NCI-H526 (cell line): ENCODE results near the gene PRR11.
"Not testable (repeated sequence)": the region's sequence is repeated elsewhere in the genome, so short reads cannot be mapped to it uniquely, and the experiment has no call there.

Source experiments
- DNase-seq, 2 experiments: peaks; one replicate each; lab custom pipeline; 2025; lab: John Stamatoyannopoulos, UW

PRR11 gene

GRCh38 chr17:59155439-59156177 is at the start of gene PRR11:
TSS of gene PRR11 (plus strand) at chr17:59155746. CDS start at chr17:59169753, 14,007 bp downstream.
- peak; percentile 100 for DNase-seq

- DNase-seq = peak; percentile 68 to 71
Observed at GRCh38 chr17:59105852-59106462, 49.6 kb upstream of the PRR11 start.

GRCh38 chr17:59106463-59107305 is 48.9 kb upstream of the PRR11 start, which contains the start of gene TRIM37:
TSS of gene TRIM37 (minus strand) at chr17:59106880. CDS start at chr17:59106461, 419 bp downstream.
- DNase-seq = peak; percentile 98 to 99

GRCh38 chr17:59107306-59107670 is 48.3 kb upstream of the PRR11 start:
- DNase-seq = no peak

- no peak for DNase-seq
Observed at GRCh38 chr17:59108400-59109102, 47.0 kb upstream of the PRR11 start.

GRCh38 chr17:59110973-59111372 is 44.6 kb upstream of the PRR11 start:
- no peak for DNase-seq

- no peak for DNase-seq
Observed at GRCh38 chr17:59111539-59111938, 44.0 kb upstream of the PRR11 start.

- DNase-seq = no peak
Observed at GRCh38 chr17:59115474-59115873, 40.1 kb upstream of the PRR11 start.

- no peak for DNase-seq
Observed at GRCh38 chr17:59121901-59122480, 33.6 kb upstream of the PRR11 start.

GRCh38 chr17:59124665-59125064 is 30.9 kb upstream of the PRR11 start:
- peak; percentile 71 to 72 for DNase-seq

- DNase-seq = no peak
Observed at GRCh38 chr17:59126809-59127417, 28.6 kb upstream of the PRR11 start.

GRCh38 chr17:59129814-59130213 is 25.7 kb upstream of the PRR11 start:
- DNase-seq = no peak

- DNase-seq = no peak
Observed at GRCh38 chr17:59131131-59131530, 24.4 kb upstream of the PRR11 start.

- DNase-seq = not testable (repeated sequence)
Observed at GRCh38 chr17:59138339-59138738, 17.2 kb upstream of the PRR11 start.

GRCh38 chr17:59139939-59140338 is 15.6 kb upstream of the PRR11 start:
- no peak for DNase-seq

GRCh38 chr17:59141860-59142259 is 13.7 kb upstream of the PRR11 start:
- no peak for DNase-seq

GRCh38 chr17:59145571-59146096 is 9.9 kb upstream of the PRR11 start:
- no peak for DNase-seq

GRCh38 chr17:59149051-59149450 is 6.5 kb upstream of the PRR11 start:
- no peak for DNase-seq

- no peak for DNase-seq
Observed at GRCh38 chr17:59149841-59150511, 5.6 kb upstream of the PRR11 start.

GRCh38 chr17:59151006-59151405 is 4.5 kb upstream of the PRR11 start:
- no peak for DNase-seq
